Posterior vena cava (tissue), 2 donors: ENCODE measurements around the gene PPIH. TPM values are rescaled to one million over a fixed set of nuclear protein-coding genes. Genes with fewer than 3 reads are reported as not detected.
"Not testable (repeated sequence)": the region's sequence is repeated elsewhere in the genome, so short reads cannot be mapped to it uniquely, and the experiment has no call there.

Experiments
- DNase-seq: peaks from one replicate; pipeline ENCODE4 v3.0.0-alpha.2; 2020; ENCODE audit warnings: low spot score
- intact Hi-C, 2 donors: fragments of 100-400 bp; cut with DNase I; formaldehyde crosslinking; loops; one replicate each; pipeline versions ENCODE4 v1.14.1 to v1.14.2; 2022 to 2023
- total RNA-seq, 2 donors: library from RNA; stranded (reverse); fragmentation: NEBNext Ultra II Directional; extraction: Animal tissue kit (Norgen Biotek cat#: 25700); gene quantifications; one replicate each; pipeline ENCODE4 v1.2.1, GENCODE V29; 2021
- donor health status: DM: yes; HTN: yes; CAD: no.
- donor health status: DM: yes; HTN: yes; CAD: no.

Gene PPIH
- total RNA-seq, 2 donors from 2014 or later, result 13.2 to 21.7 TPM

DNA sequence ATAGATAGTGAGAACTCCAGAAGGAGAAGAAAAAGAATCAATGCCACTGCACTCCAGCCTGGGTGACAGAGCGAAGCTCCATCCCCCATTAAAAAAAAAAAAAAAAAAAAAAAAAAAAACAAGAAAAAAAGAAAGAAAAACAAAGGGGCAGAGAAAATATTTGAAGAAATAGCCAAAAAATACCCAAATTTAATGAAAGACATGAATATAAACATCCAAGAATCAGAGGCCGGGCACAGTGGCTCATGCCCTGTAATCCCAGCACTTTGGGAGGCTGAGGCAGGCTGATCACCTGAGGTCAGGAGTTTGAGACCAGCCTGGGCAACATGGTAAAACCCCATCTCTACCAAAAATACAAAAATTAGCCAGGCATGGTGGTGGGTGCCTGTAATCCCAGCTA lies 64.2 kb downstream of the PPIH start:
- DNase-seq, result not testable (repeated sequence)

DNA sequence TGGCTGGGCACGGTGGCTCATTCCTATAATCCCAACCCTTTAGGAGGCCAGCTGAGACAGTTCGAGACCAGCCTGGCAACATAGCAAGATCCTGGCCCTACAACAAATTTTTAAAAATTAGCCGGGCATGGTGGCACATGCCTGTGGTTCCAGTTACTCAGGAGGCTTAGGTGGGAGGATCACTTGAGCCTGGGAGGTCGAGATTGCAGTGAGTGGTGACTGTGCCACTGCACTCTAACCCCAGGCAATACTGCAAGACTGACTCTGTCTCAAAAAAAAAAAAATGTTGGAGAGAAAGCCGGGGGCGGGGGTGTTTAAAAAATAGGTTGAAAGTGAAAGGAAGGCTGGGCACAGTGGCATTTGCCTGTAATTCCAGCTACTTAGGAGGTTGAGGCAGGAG lies 65.3 kb downstream of the PPIH start:
- DNase-seq, result no peak
- intact Hi-C loops, result no loop called here

More for the DNA sequence above, 64.2 kb downstream of the PPIH start:
- intact Hi-C loops, result not testable (repeated sequence)

DNA sequence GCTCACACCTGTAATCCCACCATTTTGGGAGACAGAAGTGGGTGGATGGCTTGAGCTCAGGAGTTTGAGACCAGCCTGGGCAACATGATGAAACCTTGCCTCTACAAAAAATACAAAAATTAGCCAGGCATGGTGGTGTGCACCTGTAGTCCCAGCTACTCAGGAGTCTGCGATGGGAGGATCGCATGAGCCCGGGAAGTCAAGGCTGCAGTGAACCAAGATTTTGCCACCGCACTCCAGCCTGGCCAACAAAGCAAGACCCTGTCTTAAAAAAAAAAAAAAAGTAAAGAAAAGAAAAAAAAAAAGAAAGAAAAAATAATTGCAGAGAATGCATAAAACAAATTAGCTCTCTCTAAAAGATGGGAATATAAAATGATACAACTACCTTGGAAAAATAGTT lies 67.6 kb downstream of the PPIH start:
- intact Hi-C loops, DNase-seq: not testable (repeated sequence)

Other genes starting within 250 kb of the PPIH start
- under 1 TPM in 1 of 2 donors, not detected in 1; 0.69 TPM for gene ZMYND12, start 202.4 kb upstream of the PPIH start, total RNA-seq
- gene PPCS, start 201.9 kb upstream of the PPIH start, total RNA-seq, result 10 to 100 TPM; 47.0 to 55.9 TPM
- 1 to 10 TPM; 4.3 to 4.6 TPM for gene CCDC30, start 195.1 kb upstream of the PPIH start, total RNA-seq
- gene YBX1, start 24.0 kb downstream of the PPIH start, total RNA-seq, result 100 to 1,000 TPM; 596 to 706 TPM
- not detected for gene CLDN19, start 81.8 kb downstream of the PPIH start, total RNA-seq
- 10 to 100 TPM; 28.4 to 45.0 TPM for gene P3H1, start 108.6 kb downstream of the PPIH start, total RNA-seq
- gene C1orf50, start 108.8 kb downstream of the PPIH start, total RNA-seq, result 1 to 10 TPM; 6.0 to 6.5 TPM
- not detected for gene TMEM269, start 126.6 kb downstream of the PPIH start, total RNA-seq
- gene ERMAP, start 158.7 kb downstream of the PPIH start, total RNA-seq, result 1 to 10 TPM; 6.9 to 7.3 TPM
- gene SVBP, start 159.0 kb downstream of the PPIH start, total RNA-seq, result 10 to 100 TPM; 14.3 to 16.0 TPM
- 1 to 10 TPM; 4.5 to 5.1 TPM for gene ZNF691, start 188.2 kb downstream of the PPIH start, total RNA-seq